Measurements from ENCODE around the gene DCXR. TPM values are rescaled to one million over a fixed set of nuclear protein-coding genes. Genes with fewer than 3 reads are reported as not detected.

Gene DCXR
- total RNA-seq, 1 donor from 2014 or later = 36.5 TPM

GRCh38 chr17:82055965-82056728 is 18.6 kb upstream of the DCXR start:
- Histone ChIP-seq H2AFZ (replicated peaks) (no peak overlapping the region), H3K4me2 (no peak overlapping the region), H4K20me1 (ENCODE audit: low read depth) (peaks cover 18% of the 10 kb centered on the region), H3K4me1 (peaks cover 7% of the 10 kb centered on the region), H3K27me3 (no peaks in the 10 kb centered on the region), H3K4me3 (no peak overlapping the region), H3K36me3 (no peaks in the 10 kb centered on the region), H3K27ac (no peak overlapping the region), H3F3A (ENCODE audit: low read depth) (peaks cover 3% of the 10 kb centered on the region), H3K9ac (no peak overlapping the region), H3K9me3 (ENCODE audit: low read depth) (no peaks in the 10 kb centered on the region), H3K79me2 (ENCODE audit: low read depth) (peaks cover 14% of the 10 kb centered on the region)
- TF ChIP-seq CTCF (IDR thresholded peaks at IDR 0.05) (no peak), EZH2 (IDR thresholded peaks at IDR 0.05) (no peak), EZH2phosphoT487 (IDR thresholded peaks at IDR 0.05) (no peak)
- Mint-ChIP-seq H3K27me3 (ENCODE audit: insufficient read depth, low read depth) (peaks cover 2% of the 10 kb centered on the region), H3K4me3 (no peak overlapping the region), H3K27ac (no peak overlapping the region), H3K36me3 (peaks cover 3% of the 10 kb centered on the region), H3K9me3 (no peaks in the 10 kb centered on the region), H3K4me1 (peaks cover 4% of the 10 kb centered on the region)
- DNase-seq (ENCODE audit: low spot score) = no peak

- TF ChIP-seq EZH2phosphoT487 (IDR thresholded peaks at IDR 0.05) = no peak
- TF ChIP-seq EZH2 (IDR thresholded peaks at IDR 0.05) = no peak
- TF ChIP-seq CTCF (IDR thresholded peaks at IDR 0.05) = no peak
- H3K36me3 Mint-ChIP-seq = peaks cover 3% of the 10 kb centered on the region
These were observed 17.8 kb upstream of the DCXR start for GRCh38 chr17:82055023-82055964.

GRCh38 chr17:82054351-82055022 is 17.0 kb upstream of the DCXR start:
- no peak overlapping the region for H3K27ac Mint-ChIP-seq
- H4K20me1 ChIP-seq (ENCODE audit: low read depth) = peaks cover 18% of the 10 kb centered on the region
- H3F3A ChIP-seq (ENCODE audit: low read depth) = peaks cover 3% of the 10 kb centered on the region
- H3K36me3 Mint-ChIP-seq = no peaks in the 10 kb centered on the region
- TF ChIP-seq EZH2phosphoT487 (IDR thresholded peaks at IDR 0.05) (no peak), CTCF (IDR thresholded peaks at IDR 0.05) (no peak), EZH2 (IDR thresholded peaks at IDR 0.05) (no peak)
- no peak for DNase-seq (ENCODE audit: low spot score)
- no peaks in the 10 kb centered on the region for H3K9me3 ChIP-seq (ENCODE audit: low read depth)
- H3K9me3 Mint-ChIP-seq = no peaks in the 10 kb centered on the region
- H3K4me2 ChIP-seq = no peak overlapping the region
- H3K9ac ChIP-seq = no peak overlapping the region
- H3K27me3 Mint-ChIP-seq (ENCODE audit: insufficient read depth, low read depth) = peaks cover 2% of the 10 kb centered on the region
- peak overlapping the region; percentile 64 for H3K4me3 Mint-ChIP-seq
- H3K4me1 Mint-ChIP-seq = peaks cover 4% of the 10 kb centered on the region
- peaks cover 14% of the 10 kb centered on the region for H3K79me2 ChIP-seq (ENCODE audit: low read depth)
- H3K36me3 ChIP-seq = no peaks in the 10 kb centered on the region
- peaks cover 7% of the 10 kb centered on the region for H3K4me1 ChIP-seq
- no peak overlapping the region for H3K4me3 ChIP-seq
- H2AFZ ChIP-seq (replicated peaks) = no peak overlapping the region
- no peak overlapping the region for H3K27ac ChIP-seq
- no peaks in the 10 kb centered on the region for H3K27me3 ChIP-seq

More at GRCh38 chr17:82055023-82055964, 17.8 kb upstream of the DCXR start:
- Histone ChIP-seq H2AFZ (replicated peaks) (no peak overlapping the region), H3K4me2 (no peak overlapping the region), H3F3A (ENCODE audit: low read depth) (peaks cover 3% of the 10 kb centered on the region), H4K20me1 (ENCODE audit: low read depth) (peaks cover 18% of the 10 kb centered on the region), H3K4me1 (peaks cover 7% of the 10 kb centered on the region), H3K27ac (no peak overlapping the region), H3K36me3 (no peaks in the 10 kb centered on the region), H3K9ac (no peak overlapping the region), H3K79me2 (ENCODE audit: low read depth) (peaks cover 14% of the 10 kb centered on the region), H3K4me3 (no peak overlapping the region), H3K9me3 (ENCODE audit: low read depth) (no peaks in the 10 kb centered on the region), H3K27me3 (no peaks in the 10 kb centered on the region)
- DNase-seq (ENCODE audit: low spot score) = no peak
- H3K4me3 Mint-ChIP-seq = peak overlapping the region; percentile 64
- peaks cover 2% of the 10 kb centered on the region for H3K27me3 Mint-ChIP-seq (ENCODE audit: insufficient read depth, low read depth)
- H3K27ac Mint-ChIP-seq = no peak overlapping the region
- H3K9me3 Mint-ChIP-seq = no peaks in the 10 kb centered on the region
- H3K4me1 Mint-ChIP-seq = peaks cover 4% of the 10 kb centered on the region

Measured in neural progenitor cell (in vitro differentiated cells).